Neural cell (in vitro differentiated cells): ENCODE measurements around the gene LMO1.

ENCODE experiments used
- EP300 ChIP-seq: fragments of 450-650 bp; conservative IDR thresholded peaks from 2 replicates; pipeline ENCODE4 v1.6.1; 2014; ENCODE audit warnings: antibody characterized with exemption, mild to moderate bottlenecking, moderate library complexity; ENCODE audit not compliant: poor library complexity, severe bottlenecking
- EZH2 ChIP-seq: fragments of 200-600, 300-800 bp; shearing (Covaris generic), sonication (generic); IDR thresholded peaks from 2 replicates; pipeline ENCODE4 v1.6.1; 2014; ENCODE audit warnings: antibody characterized with exemption, low read length, borderline replicate concordance, mild to moderate bottlenecking; ENCODE audit not compliant: insufficient read depth, poor library complexity, severe bottlenecking
- POLR2AphosphoS5 ChIP-seq: IDR thresholded peaks from 2 replicates; pipeline ENCODE4 v1.6.1; 2012
- RAD21 ChIP-seq: fragments of 450-650 bp; conservative IDR thresholded peaks from 2 replicates; pipeline ENCODE4 v1.6.1; 2014; ENCODE audit warnings: antibody characterized with exemption, mild to moderate bottlenecking, moderate library complexity
- REST ChIP-seq: IDR thresholded peaks from 2 replicates; pipeline ENCODE4 v1.6.1; 2012; ENCODE audit warnings: borderline replicate concordance
- SMC3 ChIP-seq: fragments of 450-650 bp; conservative IDR thresholded peaks from 2 replicates; pipeline ENCODE4 v1.6.1; 2014; ENCODE audit warnings: antibody characterized with exemption, mild to moderate bottlenecking, moderate library complexity; ENCODE audit not compliant: poor library complexity
- TAF1 ChIP-seq: IDR thresholded peaks from 2 replicates; pipeline ENCODE4 v1.6.1; 2012; ENCODE audit warnings: low read depth
- TF ChIP-seq, protein P1 (sequence below): fragments of 450-650 bp; IDR thresholded peaks from 2 replicates; pipeline ENCODE4 v1.5.1; 2014; ENCODE audit warnings: antibody characterized with exemption, mild to moderate bottlenecking, moderate library complexity; ENCODE audit not compliant: poor library complexity, severe bottlenecking

DNA sequence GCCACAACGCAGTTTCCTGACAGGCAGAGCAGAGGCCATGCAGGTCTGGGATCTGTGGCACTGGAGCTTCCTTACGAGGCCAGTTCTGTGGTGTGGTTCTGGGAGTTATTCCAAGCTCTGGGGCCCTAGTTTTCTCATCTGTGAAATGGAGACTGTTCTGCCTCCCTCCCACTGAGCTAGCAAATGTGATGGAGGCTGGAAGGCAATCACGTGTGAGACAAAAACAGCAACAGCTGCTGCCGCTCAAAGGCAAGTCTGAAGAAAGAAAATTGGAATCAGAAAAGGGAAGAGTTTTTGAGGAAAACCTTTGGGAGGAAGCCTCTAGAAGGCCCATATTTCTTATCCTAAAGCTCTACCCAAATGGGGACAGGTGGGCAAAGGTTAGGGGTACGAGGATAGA is 86.5 kb downstream of the LMO1 start:
- TF ChIP-seq, protein P1, sequence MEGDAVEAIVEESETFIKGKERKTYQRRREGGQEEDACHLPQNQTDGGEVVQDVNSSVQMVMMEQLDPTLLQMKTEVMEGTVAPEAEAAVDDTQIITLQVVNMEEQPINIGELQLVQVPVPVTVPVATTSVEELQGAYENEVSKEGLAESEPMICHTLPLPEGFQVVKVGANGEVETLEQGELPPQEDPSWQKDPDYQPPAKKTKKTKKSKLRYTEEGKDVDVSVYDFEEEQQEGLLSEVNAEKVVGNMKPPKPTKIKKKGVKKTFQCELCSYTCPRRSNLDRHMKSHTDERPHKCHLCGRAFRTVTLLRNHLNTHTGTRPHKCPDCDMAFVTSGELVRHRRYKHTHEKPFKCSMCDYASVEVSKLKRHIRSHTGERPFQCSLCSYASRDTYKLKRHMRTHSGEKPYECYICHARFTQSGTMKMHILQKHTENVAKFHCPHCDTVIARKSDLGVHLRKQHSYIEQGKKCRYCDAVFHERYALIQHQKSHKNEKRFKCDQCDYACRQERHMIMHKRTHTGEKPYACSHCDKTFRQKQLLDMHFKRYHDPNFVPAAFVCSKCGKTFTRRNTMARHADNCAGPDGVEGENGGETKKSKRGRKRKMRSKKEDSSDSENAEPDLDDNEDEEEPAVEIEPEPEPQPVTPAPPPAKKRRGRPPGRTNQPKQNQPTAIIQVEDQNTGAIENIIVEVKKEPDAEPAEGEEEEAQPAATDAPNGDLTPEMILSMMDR: no peak
- no peak for TF ChIP-seq POLR2AphosphoS5
- TF ChIP-seq RAD21: no peak
- TF ChIP-seq EP300: no peak
- TF ChIP-seq EZH2: no peak
- TF ChIP-seq SMC3: no peak
- TF ChIP-seq REST: no peak
- no peak for TF ChIP-seq TAF1
